Suprapubic skin (tissue), 4 donors: ENCODE measurements around the gene PPP1R26. TPM values are rescaled to one million over a fixed set of nuclear protein-coding genes. Genes with fewer than 3 reads are reported as not detected.

Experiments used
- DNase-seq, 2 donors: peaks; one replicate each; pipeline ENCODE4 v3.0.0-alpha.2; 2019; ENCODE audit warnings: low spot score in 2 of 2
- H3K27ac ChIP-seq: fragments of 200-600 bp; sonication (generic); one replicate; pipeline ENCODE4 v1.5.1; 2019
- H3K27me3 ChIP-seq: fragments of 200-600 bp; sonication (generic); one replicate; pipeline ENCODE4 v1.5.1; 2019
- H3K36me3 ChIP-seq: fragments of 200-600 bp; sonication (generic); one replicate; pipeline ENCODE4 v1.5.1; 2019
- H3K4me1 ChIP-seq: fragments of 200-600 bp; sonication (generic); one replicate; pipeline ENCODE4 v1.5.1; 2019
- H3K4me3 ChIP-seq: fragments of 200-600 bp; sonication (generic); one replicate; pipeline ENCODE4 v1.5.1; 2019; ENCODE audit warnings: mild to moderate bottlenecking
- H3K9me3 ChIP-seq: fragments of 200-600 bp; sonication (generic); one replicate; pipeline ENCODE4 v1.5.1; 2019
- EP300 ChIP-seq: sonication (generic); formaldehyde crosslinking; IDR thresholded peaks from one replicate; pipeline ENCODE4 v1.6.1; 2017; ENCODE audit warnings: antibody characterized with exemption
- POLR2A ChIP-seq, 2 donors: fragments of 450-650 bp; IDR thresholded peaks; one replicate each; pipeline ENCODE4 v1.6.1; 2017; ENCODE audit warnings: antibody characterized with exemption in 2 of 2, mild to moderate bottlenecking in 2 of 2, moderate library complexity in 2 of 2
- POLR2AphosphoS5 ChIP-seq, 3 donors: sonication (generic); formaldehyde crosslinking; IDR thresholded peaks; one replicate each; pipeline ENCODE4 v1.6.1; 2017; ENCODE audit warnings: antibody characterized with exemption in 3 of 3
- WGBS: methylation state at CpG from one replicate; pipeline ENCODE4 v1.1.5; 2018; 5-methylcytosine and 5-hydroxymethylcytosine counted together
- total RNA-seq, 4 donors: library from RNA; depleted of rRNA; stranded (reverse); fragments of >200 nt; gene quantifications; one replicate each; pipeline ENCODE4 v1.1.0, GENCODE V29; 2016
- TF ChIP-seq, protein P1 (sequence below), 2 donors: fragments of 200-600 bp in 1 of 2; fragments of 450-650 bp in 1 of 2; sonication (generic) in 1 of 2; IDR thresholded peaks; one replicate each; pipeline ENCODE4 v1.5.1; 2016 to 2019; ENCODE audit warnings: antibody characterized with exemption in 2 of 2, mild to moderate bottlenecking in 1 of 2, moderate library complexity in 1 of 2

PPP1R26 gene
- total RNA-seq, 4 donors from 2014 or later, result 6.2 to 11.0 (median 9.0) TPM

DNA sequence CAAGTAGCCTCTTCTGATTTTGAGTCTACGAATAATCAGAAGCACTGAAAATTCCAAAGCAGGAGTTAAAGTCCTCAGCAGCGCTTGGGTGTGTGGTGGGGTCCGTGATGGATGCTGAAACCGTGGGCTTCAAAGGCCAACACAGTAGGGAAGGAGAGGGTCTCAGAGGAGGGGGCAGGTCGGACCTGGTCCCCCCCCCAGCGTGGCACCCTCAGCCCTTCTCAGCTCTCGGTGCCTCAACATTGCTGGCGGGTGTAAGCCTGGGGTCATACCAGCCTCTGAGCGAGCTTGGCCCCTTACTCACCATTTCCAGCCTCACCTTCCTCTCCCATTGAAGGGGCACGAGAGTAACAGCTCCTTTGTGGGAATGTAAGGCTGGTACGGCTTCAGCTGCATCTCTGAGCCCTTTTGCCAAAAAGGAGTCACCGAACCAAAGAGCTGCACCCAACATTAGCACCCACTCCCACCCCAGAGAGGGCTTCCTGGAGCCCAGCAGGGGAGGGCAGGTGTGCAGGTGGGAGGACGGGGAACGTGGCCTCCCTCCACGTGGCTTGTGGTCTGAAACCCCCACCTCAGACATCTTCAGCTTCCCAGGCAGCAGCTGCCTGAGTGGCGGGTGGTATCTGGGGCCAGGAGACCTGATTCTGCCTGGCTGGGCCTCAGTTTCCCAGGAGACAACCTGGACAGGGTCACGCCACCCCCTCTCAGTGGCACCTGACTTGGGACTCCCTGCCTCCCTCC lies 34.9 kb downstream of the PPP1R26 start:
- H3K4me3 ChIP-seq, result no peak overlapping the region
- H3K27me3 ChIP-seq, result peaks cover 13% of the 10 kb centered on the region
- H3K27ac ChIP-seq, result no peak overlapping the region
- TF ChIP-seq EP300 (no peak), POLR2A (IDR thresholded peaks at IDR 0.05) (no peak)
- H3K36me3 ChIP-seq, result no peaks in the 10 kb centered on the region
- DNase-seq, result peak; percentile 33 to 63
- no peaks in the 10 kb centered on the region for H3K4me1 ChIP-seq
- no peaks in the 10 kb centered on the region for H3K9me3 ChIP-seq
- WGBS, result 83% methylated on average over 12 of the region's 17 CpGs

DNA sequence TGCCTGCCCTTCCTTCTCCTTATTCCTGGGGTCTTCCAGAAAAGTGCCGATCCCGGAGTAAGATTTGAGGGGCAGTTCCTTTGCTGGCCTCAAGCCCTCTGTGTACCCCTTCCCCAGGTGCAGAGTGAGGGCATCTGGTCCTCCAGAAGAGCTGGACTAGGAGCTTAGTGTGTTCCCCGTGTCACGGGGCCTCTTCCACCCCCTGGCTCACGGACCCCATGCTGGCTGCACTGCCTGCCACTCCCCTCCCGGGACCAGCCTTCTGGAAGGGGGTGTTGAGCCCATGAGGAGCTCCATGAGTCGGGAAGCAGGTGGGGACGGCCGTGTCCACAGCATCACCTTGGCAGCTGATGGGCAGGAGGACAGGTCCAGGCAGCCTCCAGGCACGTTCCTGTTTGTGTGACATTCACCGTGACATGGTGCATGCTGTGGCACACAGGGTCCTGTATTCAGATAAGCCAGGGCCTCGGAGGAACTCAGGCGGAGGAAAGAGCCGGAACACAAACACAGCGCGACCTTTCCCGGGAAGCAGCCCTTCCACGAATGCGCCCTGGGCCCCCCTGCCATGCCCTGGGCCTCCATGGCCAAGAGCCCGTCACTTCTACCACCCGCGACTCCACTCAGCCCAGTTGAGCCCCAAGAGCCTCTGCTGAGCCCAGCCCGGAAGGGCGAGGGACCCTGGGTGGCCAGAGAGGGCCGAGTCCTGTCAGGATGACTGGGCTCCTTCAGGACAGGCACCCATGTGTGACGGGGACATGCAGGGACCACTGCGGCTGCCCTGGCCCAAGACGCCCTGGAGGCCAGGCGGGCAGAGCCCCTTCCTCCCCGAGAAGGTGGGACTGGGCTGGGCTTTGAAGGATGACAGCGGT lies 35.7 kb downstream of the PPP1R26 start:
- peak; percentile 39 to 77 for DNase-seq
- no peak overlapping the region for H3K4me3 ChIP-seq
- TF ChIP-seq EP300 (no peak), POLR2AphosphoS5 (IDR thresholded peaks at IDR 0.05) (no peak), POLR2A (IDR thresholded peaks at IDR 0.05) (no peak)
- peaks cover 13% of the 10 kb centered on the region for H3K27me3 ChIP-seq
- H3K9me3 ChIP-seq, result no peaks in the 10 kb centered on the region
- no peaks in the 10 kb centered on the region for H3K36me3 ChIP-seq
- H3K4me1 ChIP-seq, result no peaks in the 10 kb centered on the region
- no peak overlapping the region for H3K27ac ChIP-seq
- 75% methylated on average over 7 of the region's 31 CpGs for whole genome bisulfite sequencing

DNA sequence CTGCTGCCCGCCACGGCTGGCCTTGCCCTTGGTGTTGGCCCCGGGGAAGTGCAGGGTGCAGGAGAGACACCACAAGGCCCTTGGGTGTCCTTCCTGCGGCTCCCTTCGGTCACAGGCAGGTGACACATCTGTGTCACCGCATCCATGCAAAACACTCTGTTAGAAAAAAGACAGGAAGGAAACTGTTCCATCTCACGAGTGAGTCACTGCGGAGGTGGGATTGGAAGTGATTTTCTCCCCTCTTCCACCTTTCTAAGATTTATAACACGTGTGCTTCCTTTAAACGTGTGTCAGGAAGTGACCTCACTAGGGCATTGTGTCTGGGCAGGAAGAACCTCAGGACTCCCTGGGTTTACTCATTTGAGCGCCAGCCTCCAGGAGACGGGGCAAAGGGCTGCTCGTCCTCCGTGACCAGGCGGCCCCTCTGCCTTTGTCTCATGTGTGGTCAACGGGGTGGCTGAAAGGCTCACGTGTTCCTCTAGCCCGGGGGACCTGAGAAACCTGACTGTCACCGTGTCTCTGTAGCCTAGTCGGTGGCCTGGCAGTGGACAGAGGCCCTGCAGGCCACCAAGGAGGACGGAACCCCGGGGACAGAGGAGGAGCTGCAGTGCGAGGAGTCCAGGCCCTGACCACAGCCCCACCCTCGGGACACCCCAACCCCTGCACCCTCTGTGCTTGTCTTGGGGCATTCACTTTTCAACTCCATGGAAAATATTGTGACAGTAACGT lies 36.7 kb downstream of the PPP1R26 start:
- DNase-seq, result peak; percentile 32 to 55
- H3K4me1 ChIP-seq, result no peaks in the 10 kb centered on the region
- H3K36me3 ChIP-seq, result no peaks in the 10 kb centered on the region
- no peak overlapping the region for H3K4me3 ChIP-seq
- 81% methylated on average over 22 of the region's 25 CpGs for WGBS
- no peak for TF ChIP-seq POLR2AphosphoS5 (IDR thresholded peaks at IDR 0.05)
- no peak for TF ChIP-seq POLR2A (IDR thresholded peaks at IDR 0.05)
- TF ChIP-seq, protein P1, sequence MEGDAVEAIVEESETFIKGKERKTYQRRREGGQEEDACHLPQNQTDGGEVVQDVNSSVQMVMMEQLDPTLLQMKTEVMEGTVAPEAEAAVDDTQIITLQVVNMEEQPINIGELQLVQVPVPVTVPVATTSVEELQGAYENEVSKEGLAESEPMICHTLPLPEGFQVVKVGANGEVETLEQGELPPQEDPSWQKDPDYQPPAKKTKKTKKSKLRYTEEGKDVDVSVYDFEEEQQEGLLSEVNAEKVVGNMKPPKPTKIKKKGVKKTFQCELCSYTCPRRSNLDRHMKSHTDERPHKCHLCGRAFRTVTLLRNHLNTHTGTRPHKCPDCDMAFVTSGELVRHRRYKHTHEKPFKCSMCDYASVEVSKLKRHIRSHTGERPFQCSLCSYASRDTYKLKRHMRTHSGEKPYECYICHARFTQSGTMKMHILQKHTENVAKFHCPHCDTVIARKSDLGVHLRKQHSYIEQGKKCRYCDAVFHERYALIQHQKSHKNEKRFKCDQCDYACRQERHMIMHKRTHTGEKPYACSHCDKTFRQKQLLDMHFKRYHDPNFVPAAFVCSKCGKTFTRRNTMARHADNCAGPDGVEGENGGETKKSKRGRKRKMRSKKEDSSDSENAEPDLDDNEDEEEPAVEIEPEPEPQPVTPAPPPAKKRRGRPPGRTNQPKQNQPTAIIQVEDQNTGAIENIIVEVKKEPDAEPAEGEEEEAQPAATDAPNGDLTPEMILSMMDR (IDR thresholded peaks at IDR 0.05), result no peak
- TF ChIP-seq EP300, result no peak
- no peak overlapping the region for H3K27ac ChIP-seq
- no peaks in the 10 kb centered on the region for H3K9me3 ChIP-seq
- H3K27me3 ChIP-seq, result peaks cover 13% of the 10 kb centered on the region

DNA sequence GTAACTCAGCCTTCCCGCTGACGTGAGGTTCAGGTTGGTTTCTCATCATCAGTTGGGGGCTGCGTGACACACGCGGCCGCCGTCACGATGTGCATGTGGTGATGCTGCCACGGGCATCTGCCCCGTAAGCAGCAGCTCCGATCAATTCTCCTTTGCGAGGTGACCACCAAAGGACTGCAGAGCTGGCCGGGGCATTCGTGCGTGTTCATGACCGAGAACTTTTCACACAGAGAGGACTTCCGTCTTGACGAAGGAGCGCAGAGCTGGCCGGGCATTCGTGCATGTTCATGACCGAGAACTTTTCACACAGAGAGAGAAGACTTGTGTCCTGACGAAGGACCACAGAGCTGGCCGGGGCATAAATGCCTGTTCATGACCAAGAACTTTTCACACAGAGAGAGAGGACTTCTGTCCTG lies 37.8 kb downstream of the PPP1R26 start:
- TF ChIP-seq EP300 (no peak), POLR2A (IDR thresholded peaks at IDR 0.05) (no peak), POLR2AphosphoS5 (IDR thresholded peaks at IDR 0.05) (no peak)
- TF ChIP-seq, protein P1 (IDR thresholded peaks at IDR 0.05), result no peak
- H3K27ac ChIP-seq, result no peak overlapping the region
- H3K9me3 ChIP-seq, result no peaks in the 10 kb centered on the region

DNA sequence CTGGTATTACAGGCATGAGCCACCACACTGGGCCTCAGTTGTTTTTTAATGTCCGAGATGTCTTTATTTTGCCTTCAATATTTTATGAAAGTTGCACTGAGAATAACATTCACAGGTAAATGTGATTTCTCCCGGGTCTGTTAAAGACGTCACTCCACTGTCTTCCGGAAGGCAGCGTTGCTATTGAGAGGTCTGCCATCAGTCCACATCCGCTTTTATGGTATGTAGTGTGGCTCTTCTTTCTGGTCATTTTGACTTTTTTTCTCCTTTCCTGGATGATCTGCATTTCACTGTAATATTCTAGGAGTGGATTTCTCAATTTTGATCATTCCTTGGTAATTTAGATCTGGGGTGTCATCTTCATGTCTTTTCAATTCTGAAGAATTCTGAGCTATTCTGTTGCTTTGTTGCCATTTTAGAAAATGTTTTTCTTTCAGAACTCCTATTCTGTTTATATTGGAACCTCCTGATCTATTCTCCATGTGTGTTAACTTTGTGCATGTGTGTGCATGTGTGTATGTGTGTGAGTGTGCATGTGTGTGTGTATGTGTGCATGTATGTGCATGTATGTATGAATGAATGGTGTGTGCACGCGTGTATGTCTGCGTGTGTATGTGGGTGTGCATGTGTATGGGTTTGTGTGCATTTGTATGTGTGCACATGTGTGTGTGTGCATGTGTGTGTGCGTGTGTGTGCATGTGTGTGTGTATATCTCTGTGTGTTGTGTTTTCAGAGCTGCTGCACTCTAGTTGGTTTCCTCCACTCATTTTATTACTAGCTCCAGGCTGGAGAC lies 39.8 kb downstream of the PPP1R26 start:
- Histone ChIP-seq H3K9me3 (no peaks in the 10 kb centered on the region), H3K36me3 (no peaks in the 10 kb centered on the region), H3K27me3 (peaks cover 28% of the 10 kb centered on the region), H3K4me1 (no peaks in the 10 kb centered on the region), H3K27ac (no peak overlapping the region), H3K4me3 (no peak overlapping the region)
- TF ChIP-seq, protein P1 (IDR thresholded peaks at IDR 0.05), result no peak
- 91% methylated on average over 10 of the region's 10 CpGs for WGBS
- DNase-seq, result no peak

More for the DNA sequence above, 37.8 kb downstream of the PPP1R26 start:
- Histone ChIP-seq H3K36me3 (no peaks in the 10 kb centered on the region), H3K4me3 (no peak overlapping the region), H3K27me3 (peaks cover 13% of the 10 kb centered on the region), H3K4me1 (no peaks in the 10 kb centered on the region)
- WGBS, result 95% methylated on average over 24 of the region's 24 CpGs
- peak; percentile 37 to 72 for DNase-seq
